GM12872 (cell line): ENCODE measurements around the gene GPS2.

ENCODE experiments used
- TF ChIP-seq, protein P1 (sequence below): IDR thresholded peaks from 3 replicates; pipeline ENCODE4 v1.5.1; 2011; ENCODE audit warnings: low read depth, mild to moderate bottlenecking, low read length, moderate library complexity; ENCODE audit not compliant: insufficient read depth

Gene GPS2

DNA sequence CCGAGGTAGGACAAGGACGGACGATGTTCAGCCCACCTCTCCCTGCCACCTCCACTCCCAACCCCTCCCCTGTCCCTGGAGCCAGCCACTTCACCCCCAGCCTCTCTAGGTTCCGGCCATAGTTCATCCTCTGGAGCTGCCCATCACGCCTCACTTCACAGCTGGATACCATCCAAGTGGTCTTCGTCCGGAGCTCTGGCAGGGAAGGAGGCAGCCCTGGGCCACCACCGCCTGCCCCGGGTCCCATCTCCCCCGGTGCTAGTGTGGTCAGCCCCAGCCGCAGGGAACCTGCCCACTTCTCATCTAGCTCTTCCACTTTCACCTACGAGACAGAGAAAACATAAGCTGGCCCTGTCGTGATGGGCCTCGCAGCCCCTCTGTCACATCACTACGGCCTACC is 6.3 kb upstream of the GPS2 start:
- TF ChIP-seq, protein P1, sequence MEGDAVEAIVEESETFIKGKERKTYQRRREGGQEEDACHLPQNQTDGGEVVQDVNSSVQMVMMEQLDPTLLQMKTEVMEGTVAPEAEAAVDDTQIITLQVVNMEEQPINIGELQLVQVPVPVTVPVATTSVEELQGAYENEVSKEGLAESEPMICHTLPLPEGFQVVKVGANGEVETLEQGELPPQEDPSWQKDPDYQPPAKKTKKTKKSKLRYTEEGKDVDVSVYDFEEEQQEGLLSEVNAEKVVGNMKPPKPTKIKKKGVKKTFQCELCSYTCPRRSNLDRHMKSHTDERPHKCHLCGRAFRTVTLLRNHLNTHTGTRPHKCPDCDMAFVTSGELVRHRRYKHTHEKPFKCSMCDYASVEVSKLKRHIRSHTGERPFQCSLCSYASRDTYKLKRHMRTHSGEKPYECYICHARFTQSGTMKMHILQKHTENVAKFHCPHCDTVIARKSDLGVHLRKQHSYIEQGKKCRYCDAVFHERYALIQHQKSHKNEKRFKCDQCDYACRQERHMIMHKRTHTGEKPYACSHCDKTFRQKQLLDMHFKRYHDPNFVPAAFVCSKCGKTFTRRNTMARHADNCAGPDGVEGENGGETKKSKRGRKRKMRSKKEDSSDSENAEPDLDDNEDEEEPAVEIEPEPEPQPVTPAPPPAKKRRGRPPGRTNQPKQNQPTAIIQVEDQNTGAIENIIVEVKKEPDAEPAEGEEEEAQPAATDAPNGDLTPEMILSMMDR, result no peak

DNA sequence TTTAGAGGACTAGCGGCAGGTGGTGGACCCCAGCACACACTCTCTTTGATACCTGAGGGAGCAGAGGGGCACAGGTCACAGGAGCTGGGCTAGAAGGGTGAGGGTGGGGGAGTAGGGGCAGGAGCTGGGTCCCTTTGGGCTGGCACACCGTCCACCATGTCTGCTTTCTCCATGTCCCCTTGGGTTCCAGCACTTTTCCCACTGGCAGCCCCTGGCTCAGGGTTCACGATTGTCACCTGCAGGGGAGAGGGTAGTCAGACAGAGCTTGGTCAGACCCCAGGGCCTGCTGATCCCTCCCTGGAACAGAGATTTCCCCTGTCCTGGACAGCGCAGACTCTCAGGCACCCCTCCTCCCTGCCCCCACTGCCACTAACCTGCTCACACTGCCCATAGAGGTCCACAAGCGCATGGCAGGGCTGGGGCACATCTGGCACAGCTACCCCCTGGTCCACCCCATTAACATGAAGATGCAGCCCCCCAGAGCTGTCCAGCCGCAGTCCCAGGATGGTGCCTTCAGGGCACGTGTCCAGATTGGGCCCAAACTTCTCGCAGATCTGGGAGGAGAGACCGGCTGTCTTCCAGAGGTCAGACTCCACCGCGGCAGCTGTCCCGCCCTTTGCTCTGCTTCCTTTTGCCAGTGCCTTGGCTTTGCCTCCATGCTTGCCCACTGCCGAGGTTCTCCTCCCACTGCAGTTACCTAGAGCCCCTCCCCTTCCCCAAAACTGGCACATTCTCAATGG is 3.1 kb upstream of the GPS2 start:
- TF ChIP-seq, protein P1, result no peak

DNA sequence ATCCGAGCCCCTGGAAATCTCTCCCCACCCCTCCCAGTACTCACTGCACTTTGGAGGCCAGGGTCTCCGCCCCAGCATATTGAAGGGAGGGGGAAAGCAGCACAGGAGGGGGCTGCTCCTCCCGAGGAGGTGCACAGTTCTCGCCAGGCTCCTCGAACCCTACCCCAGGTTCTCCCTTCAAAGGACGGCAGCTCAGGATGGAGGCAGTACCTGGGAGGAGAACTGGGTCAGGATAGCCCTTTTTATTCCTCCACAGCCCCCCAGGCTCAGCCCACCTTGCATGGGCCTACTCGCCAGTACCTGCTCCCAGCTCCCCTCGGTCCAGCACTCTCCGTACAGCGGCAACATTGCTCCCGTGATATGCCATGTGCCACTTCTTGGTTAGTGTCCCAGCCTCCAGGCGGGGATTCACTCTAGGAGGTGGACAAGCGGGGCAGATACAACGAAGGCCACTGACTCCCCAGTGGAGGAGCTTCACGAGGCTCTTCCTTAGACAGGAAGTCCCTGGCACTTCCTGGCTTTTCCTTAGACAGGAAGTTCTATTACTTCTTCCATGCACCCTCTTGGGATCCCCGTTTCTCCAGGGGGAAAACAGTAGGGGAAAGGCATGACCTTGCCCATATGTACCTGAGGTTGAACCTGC is 2.1 kb upstream of the GPS2 start:
- TF ChIP-seq, protein P1, result no peak

DNA sequence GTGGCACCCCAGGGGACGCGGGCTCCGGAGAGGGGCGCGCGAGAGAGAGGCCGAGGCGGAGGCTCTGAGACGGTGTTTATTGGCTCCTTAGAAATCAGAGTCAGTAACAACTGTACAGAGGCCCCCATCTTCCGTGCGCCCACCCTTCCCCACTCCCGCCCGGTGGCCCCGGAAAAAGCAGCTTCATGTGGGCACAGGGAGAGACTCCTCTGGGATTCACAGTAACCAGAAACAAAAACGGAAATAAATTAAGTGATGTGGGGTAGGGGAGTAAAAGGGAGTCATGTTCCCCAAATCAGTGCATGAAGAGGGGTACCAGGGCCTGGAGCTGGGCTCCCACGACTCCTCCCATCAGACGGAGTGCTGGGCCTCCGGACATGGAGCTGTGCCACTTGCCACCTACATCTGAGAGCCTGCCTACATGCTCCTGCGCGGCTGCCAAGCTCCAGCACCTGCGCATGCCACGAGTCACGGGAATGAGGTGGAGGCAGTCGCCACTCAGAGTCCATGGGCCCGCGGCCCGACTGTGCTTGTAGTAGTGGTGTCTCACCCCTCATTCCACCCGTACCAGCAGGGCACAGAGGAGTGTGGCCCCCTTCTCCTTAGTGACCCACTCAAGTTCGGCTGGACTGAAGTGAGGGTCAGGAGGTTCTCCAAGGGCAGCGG is 543 bp upstream of the GPS2 start:
- TF ChIP-seq, protein P1, result no peak

DNA sequence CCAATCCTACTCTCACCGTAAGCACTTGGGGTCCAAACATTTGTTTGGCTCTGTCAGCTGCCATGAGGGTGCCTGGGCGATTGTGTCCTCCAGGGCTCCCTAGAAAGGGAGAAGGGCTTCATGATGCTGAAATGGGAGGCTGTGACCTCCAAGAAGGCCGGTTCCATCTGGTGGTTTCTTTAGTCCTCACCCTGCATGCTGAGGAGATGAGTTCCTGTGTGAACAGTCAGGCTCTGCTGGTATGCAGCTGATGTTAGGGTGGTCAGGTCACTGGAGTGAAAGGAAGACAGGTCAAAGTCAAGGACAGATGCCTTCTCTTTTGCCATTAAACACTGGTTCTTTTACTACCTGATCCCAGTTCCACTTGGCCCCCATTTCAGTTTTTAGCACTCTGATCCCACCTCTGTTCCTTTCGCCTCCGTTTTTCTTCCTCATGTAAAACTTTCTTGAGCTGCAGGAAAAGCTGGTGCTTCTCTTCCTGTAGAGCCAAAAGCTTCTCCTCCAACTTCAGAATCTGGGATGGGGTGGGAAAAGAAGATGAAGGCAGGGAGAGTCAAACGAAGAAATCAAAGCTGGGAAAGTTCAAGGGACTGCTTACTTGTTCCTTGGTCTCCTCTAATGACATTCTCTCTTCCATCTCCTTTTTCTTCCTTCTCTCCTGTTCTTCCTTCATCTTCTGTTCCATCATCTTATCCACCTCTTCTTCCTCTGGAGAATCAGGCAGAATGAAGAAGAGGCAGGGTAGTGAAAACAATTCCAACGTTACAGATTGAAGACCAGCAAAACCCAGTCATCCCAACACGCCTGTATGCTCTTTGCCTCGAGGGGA is 1.1 kb downstream of the GPS2 start:
- TF ChIP-seq, protein P1, result no peak

DNA sequence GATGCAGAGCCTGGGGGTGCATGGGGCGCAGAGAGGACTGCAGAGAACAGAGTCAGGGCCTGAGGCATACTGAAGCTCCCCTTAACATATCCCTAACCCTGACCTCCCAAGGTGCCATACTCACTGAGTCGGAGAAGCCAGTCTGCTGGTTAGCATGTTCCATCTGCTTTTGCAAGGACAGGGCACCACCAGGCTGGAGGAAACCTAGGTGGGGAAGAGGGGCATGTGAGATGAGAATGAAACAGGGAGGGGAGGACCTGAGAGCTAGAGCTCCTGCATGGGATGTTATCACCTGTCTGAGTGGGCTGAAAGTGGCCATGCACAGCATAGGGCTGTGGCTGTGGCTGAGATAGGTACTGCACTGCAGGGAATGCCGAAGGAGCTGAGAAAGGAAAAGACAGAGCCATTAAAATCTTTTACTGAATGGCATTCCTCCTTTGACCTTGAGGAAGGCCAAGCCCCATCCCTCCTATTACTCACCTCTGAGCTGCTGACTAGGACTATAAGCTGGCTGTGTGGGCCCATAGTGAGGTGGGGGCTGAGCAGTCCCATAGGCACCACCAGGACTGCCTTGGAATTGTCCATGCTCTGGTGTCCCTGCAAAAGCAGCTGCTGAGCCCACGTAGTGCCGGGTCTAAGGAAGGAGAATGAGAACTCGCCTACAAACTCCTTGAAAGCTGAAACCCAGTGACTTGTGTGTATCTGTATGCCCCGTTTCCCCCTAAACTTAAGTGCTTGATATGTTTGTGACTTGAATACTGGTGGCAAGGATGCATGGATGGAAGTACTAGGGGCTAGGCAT is 1.9 kb downstream of the GPS2 start:
- TF ChIP-seq, protein P1, result peak; percentile 35; the same call in 2 of the 3 replicates
